Choroid plexus epithelial cell (primary cell): ENCODE measurements around the gene LRRC8E.

Experiments used
- DNase-seq: peaks from one replicate; pipeline ENCODE4 v3.0.0-alpha.2; 2010; ENCODE audit warnings: low read depth
- H3K4me3 ChIP-seq: 2 replicates; pipeline ENCODE4 v1.5.1; 2011; ENCODE audit warnings: low read depth, mild to moderate bottlenecking, control low read depth, low read length, moderate library complexity
- CTCF ChIP-seq: conservative IDR thresholded peaks from 2 replicates; pipeline ENCODE4 v1.5.1; 2011; ENCODE audit warnings: low read depth, mild to moderate bottlenecking, control low read depth, inconsistent platforms, low read length, moderate library complexity

LRRC8E gene

DNA sequence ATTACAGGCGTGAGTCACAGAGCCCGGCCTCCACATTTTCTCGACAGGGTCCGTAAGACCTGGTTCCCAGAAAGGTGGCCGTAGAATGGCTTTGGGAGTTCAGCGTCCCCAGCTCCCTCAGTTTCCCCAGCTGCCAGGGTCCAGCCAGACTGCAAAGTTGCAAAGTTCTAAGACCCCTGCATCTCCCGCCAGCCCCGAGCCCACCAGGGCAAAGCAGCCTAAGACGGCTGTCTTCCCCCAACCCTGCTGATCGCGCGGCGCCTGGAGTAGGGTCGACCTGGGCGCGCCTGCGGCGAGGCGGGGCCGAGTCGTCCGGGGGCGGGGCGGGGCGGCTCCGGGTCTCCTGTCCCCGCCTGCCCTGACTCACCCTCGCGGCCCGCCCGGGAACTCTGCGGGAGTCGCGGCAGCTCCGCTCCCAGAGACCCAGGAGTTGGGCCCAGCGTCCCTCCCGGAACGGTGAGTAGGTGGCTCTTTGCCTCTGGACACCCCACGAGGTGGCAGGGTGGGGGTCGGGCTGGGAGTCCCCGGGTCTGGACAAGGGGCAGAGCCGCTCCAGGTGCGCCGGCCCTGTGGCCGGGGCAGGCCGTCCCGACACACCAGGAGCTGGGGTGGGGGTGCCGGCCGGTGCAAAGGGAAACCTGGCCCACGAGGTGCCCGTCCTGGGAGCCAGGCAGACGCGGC is at the start of gene LRRC8E:
TSS of gene LRRC8E (plus strand) at position 366 of the 681 bp plus-strand sequence. CDS start 7,094 bp downstream, outside the sequence.
- DNase-seq = peak; percentile 59

GRCh38 chr19:7839476-7839875 is 48.8 kb upstream of the LRRC8E start:
- DNase-seq = no peak
- no peak overlapping the region for H3K4me3 ChIP-seq
- no peak for TF ChIP-seq CTCF

More for the DNA sequence above, at the start of gene LRRC8E:
- TF ChIP-seq CTCF = no peak
- H3K4me3 ChIP-seq = peak within 1 kb of the TSS; percentile 66

DNA sequence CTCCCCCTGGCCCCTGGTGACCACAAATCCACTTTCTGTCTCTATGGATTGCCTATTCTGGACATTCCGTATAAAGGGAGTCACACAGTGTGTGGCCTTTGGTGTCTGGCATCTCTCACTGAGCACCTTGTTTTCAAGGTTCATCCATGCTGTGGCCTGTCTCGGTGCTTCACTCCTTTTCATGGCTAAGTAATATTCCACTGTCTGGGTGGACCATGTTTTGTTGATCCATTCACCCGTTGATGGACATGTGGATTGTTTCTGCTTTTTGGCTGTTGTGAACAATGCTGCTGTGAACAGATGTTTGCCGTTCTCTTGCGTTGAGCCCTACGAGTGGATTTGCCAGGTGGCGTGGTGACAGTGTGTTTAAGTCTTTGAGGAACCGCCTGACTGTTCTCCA is 47.7 kb upstream of the LRRC8E start:
- DNase-seq = no peak
- no peak for TF ChIP-seq CTCF
- no peak overlapping the region for H3K4me3 ChIP-seq

- no peak for TF ChIP-seq CTCF
- no peak overlapping the region for H3K4me3 ChIP-seq
- DNase-seq = no peak
These were observed 46.3 kb upstream of the LRRC8E start for GRCh38 chr19:7841751-7842660.

GRCh38 chr19:7842661-7843294 is 45.5 kb upstream of the LRRC8E start:
- no peak overlapping the region for H3K4me3 ChIP-seq
- DNase-seq = no peak
- TF ChIP-seq CTCF = no peak

DNA sequence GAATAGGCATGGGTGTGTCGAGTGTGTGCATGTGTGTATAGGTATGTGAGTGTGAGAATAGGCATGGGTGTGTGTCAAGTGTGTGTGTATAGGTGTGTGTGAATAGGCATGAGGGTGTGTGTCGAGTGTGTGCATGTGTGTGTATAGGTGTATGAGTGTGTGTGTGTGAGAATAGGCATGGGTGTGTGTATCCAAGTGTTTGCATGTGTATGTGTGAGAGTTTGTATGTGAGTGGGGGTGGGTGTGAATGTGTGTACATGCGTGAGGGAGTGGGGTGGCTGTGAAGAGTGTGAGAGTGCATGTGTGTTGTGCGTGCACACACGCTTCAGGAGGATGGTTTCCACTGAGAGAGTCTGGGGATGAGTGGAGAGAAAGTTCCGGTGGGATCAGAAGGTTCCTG is 44.8 kb upstream of the LRRC8E start:
- H3K4me3 ChIP-seq = no peak overlapping the region
- DNase-seq = no peak
- TF ChIP-seq CTCF = no peak
